WERI-Rb-1 (cell line): ENCODE results near the gene SPEF1.
"Not testable (repeated sequence)": the region's sequence is repeated elsewhere in the genome, so short reads cannot be mapped to it uniquely, and the experiment has no call there.

Source experiments
- DNase-seq: peaks from one replicate; pipeline ENCODE4 v3.0.0-alpha.2; 2020
- H3K27ac ChIP-seq: fragments of 250-450 bp; sonication (Bioruptor Pico); 2 replicates; pipeline ENCODE4 v1.5.1; 2020; ENCODE audit warnings: mild to moderate bottlenecking, moderate library complexity
- H3K27me3 ChIP-seq: fragments of 250-450 bp; sonication (Bioruptor Pico); 2 replicates; pipeline ENCODE4 v1.5.1; 2021; ENCODE audit warnings: mild to moderate bottlenecking, low read depth, moderate library complexity; ENCODE audit not compliant: insufficient read depth, severe bottlenecking
- H3K36me3 ChIP-seq: fragments of 250-450 bp; sonication (Bioruptor Pico); 2 replicates; pipeline ENCODE4 v1.5.1; 2020; ENCODE audit warnings: mild to moderate bottlenecking, moderate library complexity
- H3K4me3 ChIP-seq: 2 replicates; pipeline ENCODE4 v1.5.1; 2011; ENCODE audit warnings: low read depth, mild to moderate bottlenecking, control low read depth, low read length
- H3K9me3 ChIP-seq: fragments of 250-450 bp; sonication (Bioruptor Pico); 2 replicates; pipeline ENCODE4 v1.5.1; 2021; ENCODE audit warnings: mild to moderate bottlenecking, moderate library complexity; ENCODE audit not compliant: severe bottlenecking
- CTCF ChIP-seq: IDR thresholded peaks from 2 replicates; pipeline ENCODE4 v1.5.1; 2011; ENCODE audit warnings: low read depth, mild to moderate bottlenecking, control low read depth, inconsistent platforms, low read length

Gene SPEF1

DNA sequence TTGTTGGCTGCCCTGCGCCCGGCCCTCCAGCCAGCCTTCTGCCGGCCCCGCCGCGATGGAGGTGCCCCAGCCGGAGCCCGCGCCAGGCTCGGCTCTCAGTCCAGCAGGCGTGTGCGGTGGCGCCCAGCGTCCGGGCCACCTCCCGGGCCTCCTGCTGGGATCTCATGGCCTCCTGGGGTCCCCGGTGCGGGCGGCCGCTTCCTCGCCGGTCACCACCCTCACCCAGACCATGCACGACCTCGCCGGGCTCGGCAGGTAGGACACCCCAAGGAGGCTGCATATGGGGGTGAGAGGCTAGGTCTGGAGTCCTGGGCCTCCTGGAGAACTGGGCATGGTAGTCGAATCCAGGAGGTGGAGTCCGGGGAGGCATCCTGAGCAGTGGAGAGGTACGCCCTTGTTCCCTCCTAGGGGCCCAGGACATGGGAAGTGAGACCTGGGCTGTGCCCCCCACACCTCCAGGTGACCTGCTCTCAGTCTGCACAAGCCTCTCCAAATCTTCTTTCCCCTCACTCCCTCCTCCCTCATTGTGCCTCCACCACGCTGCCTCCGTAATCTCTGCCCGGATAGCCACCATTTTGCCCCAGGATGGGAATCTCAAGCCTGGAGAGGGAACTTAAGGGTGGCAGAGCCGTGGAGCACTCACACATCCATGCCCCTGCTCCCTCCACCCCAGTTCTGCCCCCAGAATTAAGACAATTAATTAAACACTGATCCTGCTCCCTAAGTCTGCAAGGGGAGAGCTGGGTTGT is 15.4 kb upstream of the SPEF1 start:
- Histone ChIP-seq H3K4me3 (peak overlapping the region; percentile 82), H3K9me3 (no peaks in the 10 kb centered on the region), H3K27ac (peak overlapping the region; percentile 81), H3K36me3 (peaks cover 27% of the 10 kb centered on the region), H3K27me3 (no peaks in the 10 kb centered on the region)
- no peak for DNase-seq
- no peak for TF ChIP-seq CTCF

DNA sequence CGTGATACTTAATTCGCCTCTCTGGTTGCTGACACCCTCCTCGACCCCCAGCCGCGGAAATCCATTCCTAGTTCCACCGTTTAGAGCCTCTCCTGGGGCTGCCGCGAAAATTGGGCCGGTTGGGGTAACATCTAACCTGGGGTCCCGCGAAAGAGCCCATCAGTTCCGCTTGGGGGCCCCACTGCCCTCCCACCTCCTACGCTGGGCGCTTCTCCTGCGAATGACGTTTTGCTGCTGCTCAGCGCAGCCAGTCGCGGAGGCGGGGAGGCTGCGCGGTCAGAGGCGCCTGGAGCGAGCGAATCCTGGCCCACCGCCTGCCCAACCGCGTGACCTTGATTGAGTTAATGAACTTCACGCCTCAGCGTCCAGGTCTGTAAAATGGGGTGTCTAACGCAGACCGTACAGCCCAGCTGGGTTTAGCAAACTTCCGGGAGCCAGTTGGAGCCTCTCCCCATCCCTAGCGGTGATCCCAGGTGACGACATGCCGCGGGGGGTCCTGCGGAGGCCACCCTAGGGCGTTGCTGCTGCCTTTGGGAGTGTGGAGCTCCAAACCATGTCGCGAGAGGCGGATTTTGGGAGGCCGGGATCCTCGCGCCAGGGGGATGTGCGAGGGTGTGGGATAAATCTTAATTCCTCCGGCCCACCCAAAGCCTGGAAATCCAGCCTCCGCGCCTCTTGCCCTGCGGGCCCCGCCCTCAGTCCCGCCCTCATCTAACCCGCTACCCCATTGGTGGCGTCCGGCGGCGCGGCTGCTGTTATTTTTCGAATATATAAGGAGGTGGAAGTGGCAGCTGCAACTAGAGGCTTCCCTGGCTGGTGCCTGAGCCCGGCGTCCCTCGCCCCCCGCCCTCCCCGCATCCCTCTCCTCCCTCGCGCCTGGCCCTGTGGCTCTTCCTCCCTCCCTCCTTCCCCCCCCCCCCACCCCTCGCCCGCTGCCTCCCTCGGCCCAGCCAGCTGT is 14.5 kb upstream of the SPEF1 start, which contains the start of gene CDC25B:
CDC25B (plus strand) TSS at position 800 of the 958 bp plus-strand sequence. CDS start 222 bp downstream, outside the sequence.
- Histone ChIP-seq H3K27ac (peak within 1 kb of the TSS; percentile 82), H3K4me3 (peak within 1 kb of the TSS; percentile 82), H3K27me3 (no peaks in the 10 kb centered on the region), H3K9me3 (no peaks in the 10 kb centered on the region), H3K36me3 (peaks cover 18% of the 10 kb centered on the region)
- peak; percentile 95 for DNase-seq
- peak; percentile 49 for TF ChIP-seq CTCF

DNA sequence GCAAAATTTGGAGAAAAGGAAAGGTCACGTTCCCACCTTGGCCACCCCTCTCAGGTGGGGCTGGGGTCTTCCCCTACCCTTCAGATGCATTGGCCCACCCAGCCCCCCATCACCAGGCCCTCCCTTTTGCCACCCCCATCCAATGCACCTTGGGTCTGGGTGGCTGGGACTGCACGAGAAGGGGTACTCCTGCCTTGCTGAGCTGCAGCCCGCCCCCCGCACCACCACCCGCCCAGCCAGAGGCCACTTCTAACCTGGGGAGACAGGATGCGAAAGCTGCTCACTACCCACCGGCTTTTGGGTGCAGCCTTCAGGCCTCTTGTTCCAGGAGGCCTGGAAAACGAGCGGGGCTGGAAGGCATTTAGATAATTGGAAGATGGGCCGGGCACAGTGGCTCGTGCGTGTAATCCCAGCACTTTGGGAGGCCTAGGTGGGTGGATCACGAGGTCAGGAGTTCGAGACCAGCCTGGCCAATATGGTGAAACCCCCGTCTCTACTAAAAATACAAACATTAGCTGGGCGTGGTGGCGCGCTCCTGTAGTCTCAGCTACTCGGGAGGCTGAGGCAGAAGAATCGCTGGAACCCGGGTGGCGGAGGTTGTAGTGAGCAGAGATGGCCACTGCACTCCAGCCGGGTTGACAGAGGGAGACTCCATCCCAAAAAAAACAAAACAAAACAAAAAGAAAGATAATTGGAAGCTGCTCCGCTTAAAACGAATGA is 13.6 kb upstream of the SPEF1 start:
- no peak for TF ChIP-seq CTCF
- H3K27ac ChIP-seq: no peak overlapping the region

DNA sequence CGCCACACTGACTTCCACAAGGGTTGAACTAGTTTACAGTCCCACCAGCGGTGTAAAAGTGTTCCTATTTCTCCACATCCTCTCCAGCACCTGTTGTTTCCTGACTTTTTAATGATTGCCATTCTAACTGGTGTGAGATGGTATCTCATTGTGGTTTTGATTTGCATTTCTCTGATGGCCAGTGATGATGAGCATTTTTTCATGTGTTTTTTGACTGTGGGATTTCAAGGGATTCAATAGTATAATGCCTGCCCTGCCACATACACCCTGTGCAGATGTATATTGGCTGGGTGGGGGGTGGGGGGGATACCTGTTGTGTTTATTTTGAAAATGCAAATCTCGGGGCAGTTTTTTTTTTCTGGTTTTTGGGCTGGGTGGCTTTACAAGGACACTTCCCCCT is 12.9 kb upstream of the SPEF1 start:
- not testable (repeated sequence) for H3K27ac ChIP-seq, H3K4me3 ChIP-seq

More for the DNA sequence above, 13.6 kb upstream of the SPEF1 start:
- Histone ChIP-seq H3K27me3 (no peaks in the 10 kb centered on the region), H3K4me3 (peak overlapping the region; percentile 82; the same call in 1 of the 2 replicates), H3K36me3 (peaks cover 12% of the 10 kb centered on the region), H3K9me3 (no peaks in the 10 kb centered on the region)
- DNase-seq: no peak

DNA sequence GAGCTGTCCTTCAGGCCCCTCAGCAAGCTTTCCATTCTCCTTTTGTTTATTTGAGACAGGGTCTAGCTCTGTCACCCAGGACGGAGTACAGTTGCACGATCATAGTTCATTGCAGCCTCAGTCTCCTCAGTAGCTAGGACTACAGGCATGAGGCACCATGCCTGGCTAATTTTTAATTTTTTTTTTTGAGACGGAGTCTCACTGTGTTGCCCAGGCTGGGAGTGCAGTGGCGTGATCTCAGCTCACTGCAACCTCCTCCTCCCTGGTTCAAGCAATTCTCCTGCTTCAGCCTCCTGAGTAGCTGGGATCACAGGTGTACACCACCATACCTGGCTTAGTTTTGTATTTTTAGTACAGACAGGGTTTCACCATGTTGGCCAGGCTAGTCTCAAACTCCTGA is 8.0 kb upstream of the SPEF1 start:
- not testable (repeated sequence) for H3K27me3 ChIP-seq, H3K27ac ChIP-seq, H3K4me3 ChIP-seq, DNase-seq, H3K9me3 ChIP-seq
- peaks cover 14% of the 10 kb centered on the region for H3K36me3 ChIP-seq

More for the DNA sequence above, 12.9 kb upstream of the SPEF1 start:
- not testable (repeated sequence) for H3K9me3 ChIP-seq, H3K27me3 ChIP-seq, DNase-seq
- H3K36me3 ChIP-seq: peaks cover 12% of the 10 kb centered on the region

- H3K9me3 ChIP-seq: no peaks in the 10 kb centered on the region
- H3K27me3 ChIP-seq: no peaks in the 10 kb centered on the region
- DNase-seq: no peak
- H3K4me3 ChIP-seq: no peak overlapping the region
- no peak for TF ChIP-seq CTCF
- peaks cover 14% of the 10 kb centered on the region for H3K36me3 ChIP-seq
- H3K27ac ChIP-seq: no peak overlapping the region
These were observed 7.5 kb upstream of the SPEF1 start for GRCh38 chr20:3788685-3789155.
